Mesendoderm (in vitro differentiated cells): ENCODE data around the gene DNER.

Experiments
- DNase-seq: peaks from one replicate; pipeline ENCODE4 v3.0.0; 2013
- H2AK5ac ChIP-seq: 2 replicates; pipeline ENCODE4 v1.6.1; 2013; ENCODE audit warnings: low read length, inconsistent platforms
- H2BK120ac ChIP-seq: 2 replicates; pipeline ENCODE4 v1.6.1; 2013; ENCODE audit warnings: low read depth, mild to moderate bottlenecking, low read length, moderate library complexity, mixed read lengths
- H2BK15ac ChIP-seq: replicated peaks from 2 replicates; pipeline ENCODE4 v1.6.1; 2013; ENCODE audit warnings: low read depth, mild to moderate bottlenecking, moderate library complexity
- H2BK5ac ChIP-seq: 2 replicates; pipeline ENCODE4 v1.6.1; 2013; ENCODE audit warnings: low read length, inconsistent platforms
- H3K18ac ChIP-seq: 2 replicates; pipeline ENCODE4 v1.6.1; 2013; ENCODE audit warnings: mild to moderate bottlenecking, low read length, mixed read lengths
- H3K23ac ChIP-seq: one replicate; pipeline ENCODE4 v1.6.1; 2013; ENCODE audit warnings: low read length
- H3K27ac ChIP-seq: 2 replicates; pipeline ENCODE4 v1.5.1; 2013; ENCODE audit warnings: low read depth, mild to moderate bottlenecking, inconsistent platforms, low read length, moderate library complexity
- H3K27me3 ChIP-seq: 2 replicates; pipeline ENCODE4 v1.6.1; 2013; ENCODE audit warnings: low read length, control low read depth, mild to moderate bottlenecking, inconsistent platforms; ENCODE audit not compliant: insufficient read depth, poor library complexity
- H3K36me3 ChIP-seq: 2 replicates; pipeline ENCODE4 v1.6.1; 2013; ENCODE audit warnings: low read length, inconsistent platforms; ENCODE audit not compliant: control insufficient read depth, insufficient read depth
- H3K4ac ChIP-seq: one replicate; pipeline ENCODE4 v1.6.1; 2013; ENCODE audit warnings: low read depth, mild to moderate bottlenecking, low read length, moderate library complexity
- H3K4me1 ChIP-seq: 2 replicates; pipeline ENCODE4 v1.6.1; 2013; ENCODE audit warnings: low read depth, low read length, inconsistent platforms; ENCODE audit not compliant: control insufficient read depth
- H3K4me2 ChIP-seq: 2 replicates; pipeline ENCODE4 v1.6.1; 2013; ENCODE audit warnings: low read length
- H3K4me3 ChIP-seq: 2 replicates; pipeline ENCODE4 v1.5.1; 2013; ENCODE audit warnings: mild to moderate bottlenecking, low read length
- H3K56ac ChIP-seq: one replicate; pipeline ENCODE4 v1.6.1; 2013; ENCODE audit warnings: low read length
- H3K79me1 ChIP-seq: 2 replicates; pipeline ENCODE4 v1.6.1; 2013; ENCODE audit warnings: low read length, inconsistent platforms
- H3K79me2 ChIP-seq: 2 replicates; pipeline ENCODE4 v1.6.1; 2013; ENCODE audit warnings: mild to moderate bottlenecking, low read length; ENCODE audit not compliant: control insufficient read depth, insufficient read depth
- H3K9ac ChIP-seq: 2 replicates; pipeline ENCODE4 v1.6.1; 2013; ENCODE audit warnings: low read length, inconsistent platforms
- H4K5ac ChIP-seq: one replicate; pipeline ENCODE4 v1.6.1; 2013; ENCODE audit warnings: low read length
- H4K8ac ChIP-seq: one replicate; pipeline ENCODE4 v1.6.1; 2013; ENCODE audit warnings: low read depth, mild to moderate bottlenecking, control low read depth, low read length, moderate library complexity
- WGBS: extraction: QIAGEN DNeasy Blood & Tissue Kit; methylation state at CpG from one replicate; pipeline ENCODE4 v1.1.7; 2013; ENCODE audit warnings: low lambda C conversion rate, missing lambda C conversion rate; ENCODE audit not compliant: insufficient coverage; ENCODE audit errors: extremely low coverage; 5-methylcytosine and 5-hydroxymethylcytosine counted together

The DNER gene

GRCh38 chr2:229612384-229612971 lies 101.9 kb downstream of the DNER start:
- Histone ChIP-seq H3K23ac (no peak overlapping the region), H2BK15ac (no peak overlapping the region), H3K36me3 (no peaks in the 10 kb centered on the region), H2BK5ac (no peak overlapping the region), H3K79me2 (no peaks in the 10 kb centered on the region), H4K5ac (no peak overlapping the region), H3K27ac (no peak overlapping the region), H3K18ac (no peak overlapping the region), H2BK120ac (no peak overlapping the region), H2AK5ac (no peak overlapping the region), H3K4me1 (peaks cover 6% of the 10 kb centered on the region), H4K8ac (no peak overlapping the region), H3K4me3 (no peak overlapping the region), H3K9ac (no peak overlapping the region), H3K4me2 (no peak overlapping the region), H3K27me3 (no peaks in the 10 kb centered on the region), H3K4ac (no peak overlapping the region), H3K56ac (no peak overlapping the region), H3K79me1 (no peaks in the 10 kb centered on the region)
- WGBS: no CpG with 5 or more reads among the region's 7 CpGs
- DNase-seq: no peak

- peak; percentile 57 for DNase-seq
- Histone ChIP-seq H3K23ac (no peak overlapping the region), H3K79me2 (no peaks in the 10 kb centered on the region), H2AK5ac (no peak overlapping the region), H3K4ac (no peak overlapping the region), H3K79me1 (no peaks in the 10 kb centered on the region), H3K36me3 (no peaks in the 10 kb centered on the region), H4K5ac (no peak overlapping the region), H3K27me3 (no peaks in the 10 kb centered on the region), H3K4me1 (peaks cover 6% of the 10 kb centered on the region), H2BK120ac (no peak overlapping the region), H2BK15ac (no peak overlapping the region), H3K18ac (no peak overlapping the region), H3K27ac (peak overlapping the region; percentile 37), H3K4me3 (no peak overlapping the region), H3K4me2 (no peak overlapping the region), H4K8ac (no peak overlapping the region), H2BK5ac (no peak overlapping the region), H3K56ac (no peak overlapping the region), H3K9ac (no peak overlapping the region)
- no CpG with 5 or more reads among the region's 2 CpGs for WGBS
Observed at GRCh38 chr2:229611360-229611759, 103.0 kb downstream of the DNER start.

GRCh38 chr2:229610872-229611271 lies 103.5 kb downstream of the DNER start:
- Histone ChIP-seq H3K79me1 (no peaks in the 10 kb centered on the region), H3K9ac (no peak overlapping the region), H3K4me2 (no peak overlapping the region), H4K8ac (no peak overlapping the region), H3K56ac (no peak overlapping the region), H2AK5ac (no peak overlapping the region), H3K79me2 (no peaks in the 10 kb centered on the region), H3K36me3 (no peaks in the 10 kb centered on the region), H3K27me3 (no peaks in the 10 kb centered on the region), H3K4me3 (no peak overlapping the region), H3K4me1 (peaks cover 6% of the 10 kb centered on the region), H3K18ac (no peak overlapping the region), H3K27ac (no peak overlapping the region), H2BK120ac (no peak overlapping the region), H2BK5ac (no peak overlapping the region), H4K5ac (no peak overlapping the region), H2BK15ac (no peak overlapping the region), H3K4ac (no peak overlapping the region), H3K23ac (no peak overlapping the region)
- peak; percentile 55 for DNase-seq
- no CpG with 5 or more reads among the region's 2 CpGs for WGBS

DNA sequence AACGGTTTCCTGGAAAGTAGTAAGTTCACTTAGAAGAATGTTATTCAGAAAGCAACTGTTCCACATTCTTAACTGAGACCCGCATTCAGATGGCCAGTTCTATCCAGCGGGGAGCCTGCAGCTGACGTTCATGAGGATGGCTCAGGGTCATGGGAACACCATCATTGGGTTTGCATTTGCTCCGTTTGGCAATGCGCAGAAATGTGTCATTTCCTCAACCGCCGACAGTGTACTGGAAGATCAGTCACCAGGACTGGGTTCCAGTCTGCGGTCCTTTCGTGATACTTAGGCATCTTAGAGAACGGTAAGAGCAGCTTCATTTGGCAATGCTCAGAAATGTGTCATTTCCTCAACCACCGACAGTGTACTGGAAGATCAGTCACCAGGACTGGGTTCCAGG lies 104.0 kb downstream of the DNER start:
- Histone ChIP-seq H2AK5ac (no peak overlapping the region), H4K8ac (no peak overlapping the region), H3K79me2 (no peaks in the 10 kb centered on the region)

DNA sequence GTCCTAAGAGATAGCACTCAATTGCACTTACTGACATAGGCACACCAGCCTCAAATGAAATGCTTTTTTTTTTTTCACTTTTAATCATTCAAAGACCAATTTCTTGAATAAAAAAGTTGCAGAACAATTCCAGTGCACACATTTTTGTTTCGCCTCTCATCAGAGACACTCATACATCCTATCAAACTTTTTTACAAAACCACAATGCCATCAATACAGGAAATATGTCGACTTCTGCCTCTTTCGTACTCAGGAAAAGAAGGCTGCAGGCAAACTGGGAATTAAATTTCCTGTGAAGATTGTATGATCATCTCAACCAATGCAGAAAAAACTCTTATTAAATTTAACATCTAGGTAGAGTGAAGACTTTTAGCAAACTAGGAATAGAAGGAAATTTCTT lies 112.4 kb downstream of the DNER start:
- H2BK5ac ChIP-seq: no peak overlapping the region
- no peak overlapping the region for H3K27ac ChIP-seq
- DNase-seq: no peak
- H3K4me2 ChIP-seq: no peak overlapping the region
- H3K56ac ChIP-seq: no peak overlapping the region
- H3K4ac ChIP-seq: no peak overlapping the region
- WGBS: no CpG with 5 or more reads among the region's 3 CpGs
- H4K8ac ChIP-seq: no peak overlapping the region
- no peak overlapping the region for H2AK5ac ChIP-seq
- no peak overlapping the region for H4K5ac ChIP-seq
- H2BK120ac ChIP-seq: no peak overlapping the region
- no peaks in the 10 kb centered on the region for H3K27me3 ChIP-seq
- no peak overlapping the region for H3K23ac ChIP-seq
- no peaks in the 10 kb centered on the region for H3K79me1 ChIP-seq
- no peak overlapping the region for H3K18ac ChIP-seq
- H3K4me1 ChIP-seq: no peaks in the 10 kb centered on the region
- no peak overlapping the region for H3K4me3 ChIP-seq
- H3K36me3 ChIP-seq: no peaks in the 10 kb centered on the region
- no peak overlapping the region for H3K9ac ChIP-seq
- H3K79me2 ChIP-seq: no peaks in the 10 kb centered on the region
- no peak overlapping the region for H2BK15ac ChIP-seq

More for the DNA sequence above, 104.0 kb downstream of the DNER start:
- H4K5ac ChIP-seq: no peak overlapping the region
- H3K56ac ChIP-seq: no peak overlapping the region
- no peak overlapping the region for H3K23ac ChIP-seq
- H3K4ac ChIP-seq: no peak overlapping the region
- H3K4me3 ChIP-seq: no peak overlapping the region
- no peak overlapping the region for H3K27ac ChIP-seq
- DNase-seq: no peak
- peaks cover 6% of the 10 kb centered on the region for H3K4me1 ChIP-seq
- H3K9ac ChIP-seq: no peak overlapping the region
- no peak overlapping the region for H3K4me2 ChIP-seq
- H3K36me3 ChIP-seq: no peaks in the 10 kb centered on the region
- no peaks in the 10 kb centered on the region for H3K27me3 ChIP-seq
- no peak overlapping the region for H3K18ac ChIP-seq
- no peaks in the 10 kb centered on the region for H3K79me1 ChIP-seq
- no peak overlapping the region for H2BK120ac ChIP-seq
- no peak overlapping the region for H2BK15ac ChIP-seq
- no CpG with 5 or more reads among the region's 12 CpGs for whole genome bisulfite sequencing
- H2BK5ac ChIP-seq: no peak overlapping the region

DNA sequence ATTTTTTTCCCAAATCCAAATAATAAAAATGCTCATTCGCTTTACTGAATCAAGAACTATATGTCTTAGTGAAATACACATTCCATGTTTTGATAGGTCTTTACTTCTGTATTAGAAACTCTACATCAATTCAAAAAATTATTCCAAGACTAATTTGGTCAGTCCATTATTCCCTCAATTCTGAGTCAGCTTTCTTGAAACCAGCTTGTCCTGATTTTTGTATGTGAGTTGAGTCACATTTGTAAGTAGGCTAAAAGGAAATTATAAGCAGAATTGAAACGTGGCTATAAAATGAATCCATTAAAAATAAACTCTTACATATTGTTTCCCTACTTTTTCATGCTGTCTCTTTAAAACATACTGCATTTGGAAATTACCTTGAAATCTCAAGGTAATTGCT lies 113.0 kb downstream of the DNER start:
- Histone ChIP-seq H3K27me3 (no peaks in the 10 kb centered on the region), H3K4me2 (no peak overlapping the region), H3K18ac (no peak overlapping the region), H2BK120ac (no peak overlapping the region), H4K8ac (no peak overlapping the region), H3K27ac (no peak overlapping the region), H3K56ac (no peak overlapping the region), H3K9ac (no peak overlapping the region), H3K4me3 (no peak overlapping the region), H2AK5ac (no peak overlapping the region), H3K23ac (no peak overlapping the region), H3K4me1 (no peaks in the 10 kb centered on the region), H3K36me3 (no peaks in the 10 kb centered on the region), H3K79me1 (no peaks in the 10 kb centered on the region), H4K5ac (no peak overlapping the region), H2BK15ac (no peak overlapping the region), H3K4ac (no peak overlapping the region), H2BK5ac (no peak overlapping the region), H3K79me2 (no peaks in the 10 kb centered on the region)
- no CpG with 5 or more reads among the region's 2 CpGs for WGBS
- DNase-seq: no peak
